ENCODE measurements around the gene DIMT1.

GRCh38 chr5:62403411-62404250, at the start of gene DIMT1:
- TF ChIP-seq CTCF (optimal IDR thresholded peaks at IDR 0.05 in 1 of 3, IDR thresholded peaks at IDR 0.05 in 1 of 3, conservative IDR thresholded peaks at IDR 0.05 in 1 of 3; ENCODE audit: extremely low read depth in 1 of 3, insufficient read depth in 2 of 3, low read length in 3 of 3) (no peak), EZH2 (IDR thresholded peaks at IDR 0.05; ENCODE audit: low read length) (no peak)

All from keratinocyte (primary cell).